ENCODE measurements around the gene SLC17A1. TPM values are rescaled to one million over a fixed set of nuclear protein-coding genes. Genes with fewer than 3 reads are reported as not detected.

SLC17A1 gene
- total and polyA plus RNA-seq, 10 of the 15 experiments (the other 5 are each of a cell fraction or from before 2014, with no cell fraction given) = not detected

- no peak for TF ChIP-seq BCL3 (IDR thresholded peaks at IDR 0.05; ENCODE audit: borderline replicate concordance, insufficient read depth, low read depth, low read length, poor library complexity, severe bottlenecking)
- no peak for TF ChIP-seq LARP7 (IDR thresholded peaks at IDR 0.05)
Measured at GRCh38 chr6:25756382-25757363, 75.2 kb downstream of the SLC17A1 start (continued).

- BruUV-seq (replicated peaks) = no TSS peak
- Histone ChIP-seq H3K27me3 (replicated peaks in 1 of 2; ENCODE audit: control insufficient read depth in 2 of 2, insufficient read depth in 2 of 2, low read length in 1 of 2) (peaks cover 0 to 2% of the 10 kb centered on the region in 2 experiments; a peak in 2 of 4 replicates), H3K4me1 (ENCODE audit: control insufficient read depth, insufficient read depth, low read length) (no peaks in the 10 kb centered on the region), H4K20me1 (ENCODE audit: control insufficient read depth, insufficient read depth) (no peaks in the 10 kb centered on the region), H3K9ac (ENCODE audit: control insufficient read depth, insufficient read depth, low read length) (no peak overlapping the region), H3K36me3 (ENCODE audit: control insufficient read depth in 2 of 2, insufficient read depth in 2 of 2, low read length in 1 of 2) (no peaks in the 10 kb centered on the region), H3K9me3 (replicated peaks; ENCODE audit: control insufficient read depth, insufficient read depth, low read length) (no peaks in the 10 kb centered on the region), H3K4me2 (ENCODE audit: control insufficient read depth, insufficient read depth) (no peak overlapping the region), H3K4me3 (no peak overlapping the region), H2AFZ (ENCODE audit: control insufficient read depth, low read depth, low read length) (no peak overlapping the region), H3K79me2 (ENCODE audit: control insufficient read depth, insufficient read depth, low read length) (no peaks in the 10 kb centered on the region), H3K27ac (ENCODE audit: control insufficient read depth, insufficient read depth) (no peak overlapping the region)
- ATAC-seq = no peak
- WGBS (ENCODE audit: insufficient coverage, insufficient replicate concordance, low lambda C conversion rate, missing lambda C conversion rate) = 25% methylated on average over 1 of the region's 1 CpG
- RAD21 ChIA-PET (ENCODE audit: unreplicated experiment) = no interaction called here
- DNase-seq (ENCODE audit: low read depth, low spot score) = no peak
- CTCF ChIA-PET = interaction anchor here (1.4 kb wide), 1 partner anchor 34 kb away, joined by 5 read pairs; no protein-coding TSS in a partner anchor
- no peak for FAIRE-seq
- SMC1A ChIA-PET (ENCODE audit: uncharacterized antibody, unreplicated experiment) = interaction anchor here (1.0 kb wide), 1 partner anchor 34 kb away, joined by 3 read pairs; no protein-coding TSS in a partner anchor
- POLR2A ChIA-PET = no interaction called here
- intact Hi-C loops (cut with micrococcal nuclease; ENCODE audit: unreplicated experiment) = no loop called here
- in situ Hi-C loops (cut with MboI) = no loop called here
- no peak for TF ChIP-seq ZNF622 (IDR thresholded peaks at IDR 0.05)
- TF ChIP-seq ZBTB11 (CRISPR knock-in tag; IDR thresholded peaks at IDR 0.05) = no peak
- TF ChIP-seq SMC3 (IDR thresholded peaks at IDR 0.05; ENCODE audit: borderline replicate concordance, low read length) = no peak
- no peak for TF ChIP-seq RELA (IDR thresholded peaks at IDR 0.05; ENCODE audit: borderline replicate concordance, partially characterized antibody)
- TF ChIP-seq LARP7 (IDR thresholded peaks at IDR 0.05) = no peak
- TF ChIP-seq BRCA1 (IDR thresholded peaks at IDR 0.05; ENCODE audit: low read depth, low read length) = no peak
- TF ChIP-seq SMAD5 (IDR thresholded peaks at IDR 0.05; ENCODE audit: low read depth) = no peak
- TF ChIP-seq GABPA (IDR thresholded peaks at IDR 0.05; ENCODE audit: low read depth) = no peak
- TF ChIP-seq EED (IDR thresholded peaks at IDR 0.05; ENCODE audit: low read depth) = no peak
- no peak for TF ChIP-seq RCOR1 (conservative IDR thresholded peaks at IDR 0.05; ENCODE audit: low read depth, low read length)
Measured at GRCh38 chr6:25755483-25755882, 76.4 kb downstream of the SLC17A1 start.

Data from GM12878 (cell line).